Measurements from ENCODE around the gene SNAP47. TPM values are rescaled to one million over a fixed set of nuclear protein-coding genes. Genes with fewer than 3 reads are reported as not detected.

The SNAP47 gene
- total RNA-seq, 1 donor from 2014 or later, result 32.3 TPM

DNA sequence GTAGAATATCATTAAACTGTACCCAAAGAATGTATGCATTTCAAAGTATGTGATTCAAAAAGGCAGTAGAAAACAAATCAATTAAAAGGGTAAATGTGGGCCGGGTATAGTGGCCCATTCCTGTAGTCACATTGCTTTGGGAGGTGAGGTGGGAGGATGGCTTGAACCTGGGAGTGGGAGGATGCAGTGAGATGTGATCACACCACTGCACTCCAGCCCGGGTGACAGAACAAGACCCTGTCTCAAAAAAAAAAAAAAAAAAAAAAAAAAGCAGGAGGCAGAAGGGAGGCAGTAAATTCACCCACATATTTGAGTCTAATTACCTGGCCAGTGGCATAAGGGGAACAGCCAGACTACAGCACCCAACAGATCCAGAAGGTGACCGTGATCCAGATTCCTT lies 62.4 kb downstream of the SNAP47 start:
- DNase-seq (ENCODE audit: low spot score), result no peak

DNA sequence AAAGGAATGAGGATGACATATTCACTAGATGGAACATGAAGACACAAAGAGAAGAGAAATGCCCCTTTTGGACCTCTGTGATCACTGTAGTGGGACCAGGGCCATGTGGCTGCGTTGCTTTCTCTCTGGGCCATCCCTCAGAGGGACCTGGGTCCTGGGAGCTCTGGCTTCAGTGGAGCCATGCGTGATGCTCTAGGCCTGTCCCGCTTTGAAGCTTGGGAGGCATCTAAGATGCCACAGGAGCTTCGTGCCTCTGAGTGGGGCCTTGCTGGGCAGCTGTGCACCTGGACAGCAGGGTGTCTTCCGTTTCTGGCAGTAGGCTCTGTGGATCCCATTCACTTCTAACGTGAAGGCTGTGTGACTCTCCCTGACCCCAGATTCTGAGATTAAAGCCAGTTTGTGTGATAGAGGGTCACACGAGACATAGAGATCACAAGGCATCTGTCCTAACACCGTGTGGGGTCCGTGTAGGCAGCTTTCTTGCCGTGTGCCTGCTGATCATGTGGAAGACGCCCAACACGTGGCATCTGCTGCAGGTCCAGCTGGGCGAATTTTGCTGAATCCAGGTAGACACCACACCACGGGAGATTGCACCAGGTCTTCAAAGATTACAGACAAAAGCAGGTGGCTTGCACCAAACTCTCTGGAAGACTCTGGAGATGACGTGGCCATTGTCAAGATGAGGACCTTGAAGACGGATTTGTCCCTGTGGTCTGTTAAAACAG lies 63.0 kb downstream of the SNAP47 start:
- no peak for DNase-seq (ENCODE audit: low spot score)

DNA sequence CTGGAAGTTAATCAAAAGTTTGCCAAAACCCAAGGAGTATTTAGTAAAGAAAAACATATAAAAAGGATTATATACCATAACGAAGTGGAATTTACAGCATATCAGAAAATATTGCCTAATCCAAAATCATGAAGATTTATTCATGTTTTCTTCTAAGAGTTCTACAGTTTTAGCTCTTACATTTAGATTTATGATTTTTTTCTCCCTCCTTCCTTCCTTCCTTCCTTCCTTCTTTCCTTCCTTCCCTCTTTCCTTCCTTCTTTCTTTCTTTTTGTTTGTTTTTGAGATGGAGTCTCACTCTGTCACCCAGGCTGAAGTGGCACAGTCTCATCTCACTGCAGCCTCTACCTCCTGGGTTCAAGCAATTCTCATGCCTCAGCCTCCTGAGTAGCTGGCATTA lies 64.5 kb downstream of the SNAP47 start:
- no peak for DNase-seq (ENCODE audit: low spot score)

DNA sequence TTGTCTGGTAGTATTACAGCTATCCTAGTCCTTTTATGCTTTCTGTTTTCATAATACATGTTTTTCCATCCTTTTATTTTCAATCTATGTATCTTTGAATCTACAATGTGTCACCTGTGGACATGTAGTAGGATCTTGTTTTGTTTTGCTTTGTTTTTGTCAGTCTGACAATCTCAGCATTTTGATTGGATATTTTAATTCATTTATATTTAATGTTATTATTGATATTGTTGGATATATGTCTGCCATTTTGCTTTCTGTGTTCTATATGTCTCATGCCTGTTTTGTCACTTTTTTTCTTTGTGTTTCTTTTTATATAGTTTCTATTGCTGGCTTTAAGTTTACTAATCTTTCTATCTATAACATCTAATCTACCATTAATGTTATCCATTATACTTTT lies 68.7 kb downstream of the SNAP47 start:
- DNase-seq (ENCODE audit: low spot score), result no peak

DNA sequence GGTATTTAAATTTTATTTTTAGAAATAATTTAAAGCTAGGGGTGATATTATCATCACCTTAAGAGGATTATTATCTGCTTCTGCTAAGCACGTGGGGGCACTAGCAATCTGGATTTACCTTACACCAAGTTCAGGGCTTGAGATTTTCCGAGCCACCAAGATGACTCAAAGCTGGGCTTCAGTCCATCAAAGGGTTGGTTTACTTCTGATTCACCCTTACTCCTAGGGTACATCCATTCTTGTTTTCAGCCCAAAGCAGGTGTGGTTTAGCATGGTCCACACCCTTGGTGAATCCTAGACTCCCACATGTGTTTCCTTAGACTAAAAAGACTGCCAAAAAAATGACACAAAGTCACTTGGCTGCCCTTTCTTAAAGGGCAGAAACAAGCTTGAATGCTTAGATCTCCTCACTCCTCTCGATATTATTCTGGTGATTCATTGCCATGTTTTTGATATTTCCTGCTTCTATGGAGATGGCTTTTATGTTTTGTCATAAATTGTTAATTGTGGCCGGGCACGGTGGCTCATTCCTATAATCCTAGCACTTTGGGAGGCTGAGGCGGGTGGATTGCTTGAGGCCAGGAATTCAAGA lies 70.5 kb downstream of the SNAP47 start:
- DNase-seq (ENCODE audit: low spot score), result no peak

DNA sequence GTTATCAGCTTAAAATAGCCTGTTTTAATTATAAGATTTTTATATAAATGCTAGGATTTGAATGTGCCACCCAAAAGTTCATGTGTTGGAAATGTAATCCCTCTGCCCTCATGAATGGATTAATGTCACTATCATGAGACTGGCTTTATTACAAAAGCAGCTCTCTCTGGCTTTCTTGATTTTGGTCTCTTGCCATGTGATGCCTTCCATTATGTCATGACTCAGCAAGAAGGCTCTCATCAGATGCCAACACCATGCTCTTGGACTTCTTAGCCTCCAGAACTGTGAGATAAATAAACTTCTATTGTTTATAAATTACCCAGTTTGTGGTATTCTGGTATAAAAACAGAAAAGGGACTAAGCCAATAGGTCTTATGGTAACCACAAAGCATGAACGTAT lies 73.3 kb downstream of the SNAP47 start:
- no peak for DNase-seq (ENCODE audit: low spot score)

DNA sequence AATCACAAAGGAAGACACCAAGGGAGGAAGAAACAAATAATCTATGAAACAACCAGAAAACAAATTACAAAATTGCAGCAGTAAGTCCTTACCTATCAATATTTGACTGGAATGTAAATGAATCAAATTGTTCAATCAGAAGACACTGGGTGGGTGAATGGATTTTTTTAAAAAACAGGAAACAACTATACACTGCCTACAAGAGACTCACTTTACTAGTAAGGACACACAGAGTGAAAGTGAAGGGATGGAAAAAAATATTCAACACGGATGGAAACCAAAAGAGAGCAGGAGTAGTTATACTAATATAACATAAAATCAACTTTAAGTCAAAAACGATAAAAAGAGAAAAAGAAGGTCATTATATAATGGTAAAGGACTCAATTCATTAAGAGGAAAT lies 73.8 kb downstream of the SNAP47 start:
- no peak for DNase-seq (ENCODE audit: low spot score)

DNA sequence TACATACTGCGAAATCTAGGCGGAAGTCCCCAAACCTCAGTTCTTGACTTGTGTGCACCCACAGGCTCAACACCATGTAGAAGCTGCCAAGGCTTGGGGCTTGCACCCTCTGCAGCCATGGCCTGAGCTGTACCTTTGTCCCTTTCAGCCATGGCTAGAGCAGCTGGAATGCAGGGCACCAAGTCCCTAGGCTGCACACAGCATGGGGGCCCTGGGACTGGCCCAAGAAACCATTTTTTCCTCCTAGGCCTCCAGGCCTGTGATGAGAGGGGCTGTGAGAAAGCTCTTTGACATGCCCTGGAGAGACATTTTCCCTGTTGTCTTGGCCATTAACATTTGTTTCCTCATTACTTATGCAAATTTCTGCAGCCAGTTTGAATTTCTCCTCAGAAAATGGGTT lies 78.7 kb downstream of the SNAP47 start:
- DNase-seq (ENCODE audit: low spot score), result no peak

DNA sequence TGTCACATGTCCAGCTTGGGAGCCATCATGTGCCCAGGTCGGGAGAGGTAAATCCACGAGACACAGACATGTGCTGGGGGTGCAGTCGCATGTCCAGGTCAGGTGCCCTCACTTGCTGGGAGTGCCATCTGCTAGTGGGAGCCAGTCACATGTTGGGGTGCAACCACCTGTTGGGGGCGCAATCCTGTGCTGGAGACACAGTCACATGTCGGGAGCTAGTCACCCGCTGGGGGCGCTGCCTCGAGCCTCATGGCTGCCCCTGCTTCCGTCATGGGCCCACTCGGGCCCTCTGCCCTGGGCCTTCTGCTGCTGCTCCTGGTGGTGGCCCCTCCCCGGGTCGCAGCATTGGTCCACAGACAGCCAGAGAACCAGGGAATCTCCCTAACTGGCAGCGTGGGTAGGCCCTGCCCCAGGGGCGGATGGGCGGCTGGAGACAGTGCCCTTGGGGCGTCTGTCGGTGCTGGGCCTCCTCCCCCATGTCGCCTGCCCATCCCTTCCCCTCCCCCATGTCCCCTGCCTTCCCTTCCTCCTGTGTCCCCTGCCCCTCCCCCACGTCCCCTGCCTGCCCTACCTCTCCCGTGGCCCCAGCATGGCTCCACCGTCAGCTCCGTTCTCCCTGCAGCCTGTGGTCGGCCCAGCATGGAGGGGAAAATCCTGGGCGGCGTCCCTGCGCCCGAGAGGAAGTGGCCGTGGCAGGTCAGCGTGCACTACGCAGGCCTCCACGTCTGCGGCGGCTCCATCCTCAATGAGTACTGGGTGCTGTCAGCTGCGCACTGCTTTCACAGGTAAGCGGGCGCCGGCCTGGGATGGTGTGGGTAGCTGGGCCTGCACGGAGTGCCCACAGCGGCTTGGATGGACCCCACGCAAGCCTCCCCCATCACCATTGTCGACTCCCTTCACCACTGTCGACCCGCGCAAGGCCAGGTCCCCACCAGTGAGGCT lies 80.5 kb downstream of the SNAP47 start, which contains the start of gene PRSS38:
TSS of gene PRSS38 (plus strand) at position 208 of the 942 bp plus-strand sequence. CDS start at position 250, 42 bp downstream.
- no peak for DNase-seq (ENCODE audit: low spot score)

DNA sequence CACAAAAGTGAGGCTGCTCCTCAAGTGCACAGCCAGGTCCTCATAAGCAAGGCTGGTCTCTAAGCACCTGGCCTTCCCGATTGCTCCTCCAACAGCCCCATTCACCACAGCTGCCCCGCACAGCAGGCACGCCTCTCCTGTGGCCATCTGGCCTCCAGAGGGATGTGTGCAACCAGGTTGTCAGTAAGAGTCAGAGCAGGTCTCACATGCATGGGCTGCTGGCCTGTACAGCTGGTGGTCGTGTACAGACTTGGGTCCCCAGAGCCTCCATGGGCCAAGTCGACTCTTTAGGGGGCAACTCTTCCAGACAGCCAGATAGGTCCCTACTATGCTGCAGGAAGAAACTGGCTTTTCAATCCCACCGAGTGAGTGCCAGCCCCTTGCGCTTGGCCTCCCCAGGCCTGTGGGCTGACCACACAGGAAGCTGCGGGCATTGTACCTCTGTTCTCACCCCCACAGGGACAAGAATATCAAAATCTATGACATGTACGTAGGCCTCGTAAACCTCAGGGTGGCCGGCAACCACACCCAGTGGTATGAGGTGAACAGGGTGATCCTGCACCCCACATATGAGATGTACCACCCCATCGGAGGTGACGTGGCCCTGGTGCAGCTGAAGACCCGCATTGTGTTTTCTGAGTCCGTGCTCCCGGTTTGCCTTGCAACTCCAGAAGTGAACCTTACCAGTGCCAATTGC lies 81.7 kb downstream of the SNAP47 start:
- DNase-seq (ENCODE audit: low spot score), result no peak

DNA sequence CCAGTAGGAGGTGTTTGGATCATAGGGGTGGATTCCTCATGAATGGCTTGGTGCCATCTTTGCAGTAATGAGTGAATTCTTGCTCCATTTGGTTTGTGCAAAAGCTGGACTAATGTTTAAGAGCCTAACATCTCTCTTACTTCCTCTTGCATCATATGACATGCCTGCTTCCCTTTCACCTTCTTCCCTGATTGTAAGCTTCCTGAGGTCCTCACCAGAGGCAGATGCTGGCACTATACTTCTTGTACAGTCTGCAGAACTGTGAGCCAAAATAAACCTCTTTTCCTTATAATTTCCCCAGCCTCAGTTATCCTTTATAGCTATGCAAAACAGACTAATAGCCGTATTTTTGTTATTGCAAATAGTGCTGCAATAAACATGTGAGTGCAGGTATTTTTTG lies 88.3 kb downstream of the SNAP47 start:
- no peak for DNase-seq (ENCODE audit: low spot score)

DNA sequence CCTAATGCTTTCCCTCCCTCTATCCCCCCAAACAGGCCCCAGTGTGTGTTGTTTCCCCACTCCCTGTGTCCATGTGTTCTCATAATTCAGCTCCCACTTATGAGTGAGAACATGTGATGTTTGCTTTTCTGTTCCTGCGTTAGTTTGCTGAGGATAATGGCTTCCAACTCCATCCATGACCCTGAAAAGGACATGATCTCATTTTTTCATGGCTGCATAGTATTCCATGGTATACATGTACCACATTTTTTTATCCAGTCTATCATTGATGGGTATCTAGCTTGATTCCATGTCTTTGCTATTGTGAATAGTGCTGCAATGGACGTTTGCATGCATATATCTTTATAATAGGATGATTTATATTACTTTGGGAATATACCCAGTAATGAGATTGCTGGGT lies 89.0 kb downstream of the SNAP47 start:
- DNase-seq (ENCODE audit: low spot score), result no peak

DNA sequence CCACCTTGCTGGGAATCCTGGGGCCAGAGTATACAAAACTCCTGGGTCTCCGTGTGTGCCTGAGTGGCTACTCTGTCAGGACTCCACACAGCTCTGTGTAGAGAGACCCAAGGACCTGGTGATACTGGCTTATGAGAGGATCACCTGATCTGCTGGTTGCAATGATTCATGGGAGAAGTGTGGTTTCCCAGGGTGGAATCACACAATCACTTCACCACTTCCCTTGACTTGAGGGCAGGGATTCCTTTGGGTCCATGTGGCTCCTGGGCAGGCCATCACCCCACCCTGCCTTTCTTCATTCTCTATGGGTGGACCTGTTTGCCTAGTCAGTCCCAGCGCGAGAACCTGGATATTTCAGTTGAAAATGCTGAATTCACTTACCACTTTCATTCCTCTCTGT lies 93.6 kb downstream of the SNAP47 start:
- DNase-seq (ENCODE audit: low spot score), result no peak

Other genes with a start within 250 kb of the SNAP47 start
- 10.8 TPM for gene ZNF678, start 171.9 kb upstream of the SNAP47 start, total RNA-seq
- 14.1 TPM for gene JMJD4, start 133 bp upstream of the SNAP47 start, total RNA-seq
- not detected for gene PRSS38, start 80.2 kb downstream of the SNAP47 start, total RNA-seq
- gene WNT9A, start 212.5 kb downstream of the SNAP47 start, total RNA-seq, result 2.2 TPM

Data from mucosa of gallbladder (tissue), 1 donor.